ENCODE measurements around the gene TNS1. TPM values are rescaled to one million over a fixed set of nuclear protein-coding genes. Genes with fewer than 3 reads are reported as not detected.

The TNS1 gene
- total RNA-seq, 1 donor from 2014 or later: 0.91 TPM

DNA sequence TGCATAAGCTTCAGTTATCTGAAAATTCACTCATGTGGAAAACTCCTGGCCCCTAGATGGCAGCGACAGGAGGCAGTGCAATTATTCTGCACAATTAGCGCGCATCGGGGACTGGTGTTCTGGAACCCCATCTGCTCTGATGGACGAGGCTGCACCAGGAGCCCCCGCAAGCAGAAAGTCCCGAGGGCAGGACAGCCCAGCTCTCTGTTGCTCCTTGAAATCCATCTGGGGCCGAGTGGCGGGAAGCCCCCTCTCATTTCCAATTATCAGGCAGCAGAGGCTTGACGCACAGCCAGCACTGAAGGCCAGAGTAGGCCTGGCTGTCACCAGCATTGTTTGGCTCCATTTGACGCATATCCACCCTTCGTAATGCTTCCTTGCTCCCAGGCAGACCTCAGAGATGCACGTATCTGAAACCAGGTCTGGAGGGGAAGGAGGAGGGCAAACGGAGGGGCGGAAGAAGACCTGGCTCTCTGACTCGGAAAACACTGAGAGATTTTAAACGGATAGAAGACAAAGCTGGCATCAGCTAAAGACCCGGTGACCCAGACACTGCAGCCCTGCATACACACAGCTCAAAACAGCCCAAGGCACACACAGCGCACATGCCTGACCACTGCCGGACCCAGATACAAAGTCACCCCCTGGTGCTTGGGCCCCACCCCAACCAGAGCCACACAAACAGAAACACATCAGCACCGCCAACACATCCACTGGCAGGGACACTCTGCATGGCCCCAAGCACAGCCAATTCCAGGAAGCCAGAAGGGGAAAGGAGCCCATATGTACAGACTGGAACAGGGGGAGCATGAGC, 69.8 kb downstream of the TNS1 start:
- intact Hi-C loops (cut with micrococcal nuclease): no loop called here
- no peaks in the 10 kb centered on the region for H3K9me3 Mint-ChIP-seq
- peaks cover 5% of the 10 kb centered on the region for H3K27me3 Mint-ChIP-seq (ENCODE audit: low read depth)
- H3K36me3 Mint-ChIP-seq (ENCODE audit: low read depth): no peaks in the 10 kb centered on the region
- H3K4me1 Mint-ChIP-seq (ENCODE audit: low read depth): peaks cover 2% of the 10 kb centered on the region
- no peak overlapping the region for H3K27ac Mint-ChIP-seq
- no peak for DNase-seq (ENCODE audit: low spot score)
- H3K4me3 Mint-ChIP-seq (ENCODE audit: low read depth): no peak overlapping the region

DNA sequence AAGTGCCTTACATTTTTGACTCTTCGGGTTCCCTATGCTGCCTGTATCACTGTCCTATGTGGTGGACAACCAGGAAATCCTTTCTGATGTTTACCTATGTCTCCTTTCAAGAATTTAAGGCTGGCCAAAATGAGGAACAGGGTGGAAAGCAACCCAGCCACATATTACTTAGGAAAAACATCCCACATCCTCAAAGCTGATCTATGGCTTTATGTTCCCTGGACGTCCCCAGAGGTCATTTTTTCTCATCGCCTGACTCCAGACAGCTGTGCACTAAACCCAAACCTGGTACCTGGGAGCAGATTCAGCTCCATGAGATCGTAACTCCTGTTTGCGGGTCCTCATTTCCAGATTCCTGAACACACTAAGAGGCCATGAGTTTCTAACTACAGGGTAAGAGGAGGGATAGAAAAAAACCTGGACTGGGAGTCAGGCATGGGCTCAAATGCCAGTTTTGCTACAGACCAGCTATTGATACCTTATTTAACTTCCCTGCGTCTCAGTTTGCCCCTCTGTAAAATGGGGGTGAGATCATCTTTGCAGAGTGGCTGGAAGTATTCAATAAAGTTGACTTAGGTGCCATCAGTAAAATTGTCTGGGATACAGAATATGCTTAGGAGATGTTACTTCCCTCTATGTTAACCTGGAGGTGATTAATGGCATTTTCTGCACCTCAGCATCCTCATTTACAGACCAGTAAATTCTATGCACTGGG, 70.8 kb downstream of the TNS1 start:
- H3K9me3 Mint-ChIP-seq: no peaks in the 10 kb centered on the region
- intact Hi-C loops (cut with micrococcal nuclease): no loop called here
- H3K4me3 Mint-ChIP-seq (ENCODE audit: low read depth): no peak overlapping the region
- H3K27ac Mint-ChIP-seq: no peak overlapping the region
- no peak for DNase-seq (ENCODE audit: low spot score)
- H3K4me1 Mint-ChIP-seq (ENCODE audit: low read depth): peaks cover 2% of the 10 kb centered on the region
- H3K27me3 Mint-ChIP-seq (ENCODE audit: low read depth): peaks cover 8% of the 10 kb centered on the region
- no peaks in the 10 kb centered on the region for H3K36me3 Mint-ChIP-seq (ENCODE audit: low read depth)

DNA sequence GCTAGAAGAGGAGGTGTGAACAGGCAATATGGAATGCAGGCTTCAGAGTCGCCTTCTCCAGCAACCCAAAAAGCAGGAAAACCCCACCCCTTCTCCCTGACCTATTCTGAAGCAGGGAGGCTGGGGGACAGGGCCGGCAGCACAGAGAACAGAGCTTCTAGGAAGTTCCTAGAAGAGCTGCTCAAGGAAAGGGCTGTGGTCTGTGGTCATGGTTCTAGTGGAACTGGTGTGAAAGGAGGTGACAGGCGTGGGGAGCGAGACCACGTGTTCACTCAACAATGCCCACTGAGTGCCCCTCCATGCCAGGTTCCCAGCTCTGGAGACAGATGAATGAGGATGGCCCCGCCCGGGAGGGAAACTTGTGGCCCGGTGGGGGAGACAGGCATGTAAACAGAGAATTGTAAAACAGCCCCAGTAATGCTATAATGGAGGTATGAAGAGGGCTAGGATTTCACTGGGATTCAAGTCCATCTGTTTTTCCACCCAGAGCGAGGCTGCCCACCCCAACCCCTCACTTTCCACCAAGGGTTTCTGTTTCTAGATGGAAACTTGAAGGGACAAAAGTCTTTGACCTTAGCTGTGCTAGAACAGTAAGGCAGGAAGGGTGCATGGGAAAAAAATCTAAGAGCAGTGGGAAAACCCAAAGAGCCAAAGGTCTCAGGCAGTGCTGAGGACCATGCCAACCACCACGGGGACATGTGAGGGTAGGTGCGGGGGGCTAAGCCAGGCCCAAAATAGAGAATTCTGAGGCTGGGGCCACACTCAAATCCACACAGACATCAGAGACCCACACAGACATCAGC, 71.8 kb downstream of the TNS1 start:
- intact Hi-C loops (cut with micrococcal nuclease): no loop called here
- no peak overlapping the region for H3K4me3 Mint-ChIP-seq (ENCODE audit: low read depth)
- no peaks in the 10 kb centered on the region for H3K9me3 Mint-ChIP-seq
- H3K27ac Mint-ChIP-seq: no peak overlapping the region
- peaks cover 2% of the 10 kb centered on the region for H3K4me1 Mint-ChIP-seq (ENCODE audit: low read depth)
- H3K36me3 Mint-ChIP-seq (ENCODE audit: low read depth): no peaks in the 10 kb centered on the region
- no peak for DNase-seq (ENCODE audit: low spot score)
- peaks cover 8% of the 10 kb centered on the region for H3K27me3 Mint-ChIP-seq (ENCODE audit: low read depth)

DNA sequence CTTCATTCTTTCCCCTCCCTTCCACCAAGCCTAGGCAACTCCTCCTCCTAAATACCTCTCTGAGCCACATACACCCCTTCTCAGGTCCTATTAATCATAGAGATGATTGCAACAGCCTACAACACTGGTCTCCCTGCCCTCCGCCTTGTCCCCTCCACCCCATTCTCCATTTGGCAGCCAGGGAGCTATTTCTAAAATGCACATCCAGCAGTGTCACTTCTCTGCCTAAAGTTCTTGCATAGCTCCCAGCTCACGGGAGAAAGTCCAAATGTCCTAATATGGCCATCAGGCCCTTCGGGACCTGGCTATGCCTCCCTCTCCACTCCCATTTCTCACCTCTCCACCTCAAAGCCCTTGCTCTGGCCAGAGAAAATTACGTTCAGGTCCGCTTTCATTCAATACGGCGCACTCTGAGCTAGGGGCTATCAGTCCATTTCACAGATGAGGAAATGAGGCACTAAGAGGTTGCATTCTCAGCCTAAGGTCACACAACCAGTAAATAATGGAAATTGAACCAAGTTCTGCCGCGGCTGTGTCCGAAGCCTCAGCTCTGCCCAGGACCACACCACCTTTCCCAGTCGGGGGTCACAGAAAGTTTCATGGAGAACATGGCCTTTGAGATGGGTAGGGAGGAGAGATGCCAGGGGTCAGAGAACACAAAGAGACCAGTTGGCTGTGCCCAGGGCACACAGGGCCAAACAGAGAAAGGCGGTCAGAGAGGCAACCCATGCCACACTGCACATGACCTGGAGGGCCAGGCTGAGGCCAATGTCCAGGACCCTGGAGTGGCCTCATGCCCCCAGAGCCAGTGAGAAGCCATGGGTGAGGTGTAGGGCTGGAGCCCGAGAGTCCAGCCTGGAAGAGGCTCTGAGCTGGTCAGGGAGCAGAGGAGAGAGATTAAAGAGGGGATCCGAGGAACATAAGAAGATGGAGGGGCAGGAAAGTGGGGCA, 72.8 kb downstream of the TNS1 start:
- H3K4me3 Mint-ChIP-seq (ENCODE audit: low read depth): no peak overlapping the region
- intact Hi-C loops (cut with micrococcal nuclease): no loop called here
- H3K36me3 Mint-ChIP-seq (ENCODE audit: low read depth): no peaks in the 10 kb centered on the region
- no peak overlapping the region for H3K27ac Mint-ChIP-seq
- no peaks in the 10 kb centered on the region for H3K9me3 Mint-ChIP-seq
- DNase-seq (ENCODE audit: low spot score): no peak
- H3K27me3 Mint-ChIP-seq (ENCODE audit: low read depth): peaks cover 8% of the 10 kb centered on the region
- H3K4me1 Mint-ChIP-seq (ENCODE audit: low read depth): peaks cover 2% of the 10 kb centered on the region

DNA sequence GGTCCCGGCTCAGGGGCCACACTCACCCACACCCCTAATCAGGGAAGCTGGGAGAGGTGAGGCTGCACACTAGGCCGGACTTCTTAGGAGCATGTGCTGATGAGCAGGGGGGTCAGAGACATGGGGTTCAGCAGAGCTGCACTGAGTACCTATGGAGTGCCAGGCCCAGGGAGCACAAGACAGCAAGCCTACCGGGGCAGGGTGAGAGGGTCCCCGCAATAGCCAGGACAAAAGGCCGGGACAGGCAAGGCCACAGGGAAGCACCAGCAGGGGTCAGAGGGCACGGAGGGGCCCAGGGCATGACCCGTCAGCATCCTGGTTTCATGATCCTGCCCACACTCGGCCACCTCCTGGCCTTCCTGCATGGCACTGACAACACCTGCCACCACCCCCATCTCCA, 73.5 kb downstream of the TNS1 start:
- Mint-ChIP-seq H3K4me1 (ENCODE audit: low read depth) (peaks cover 2% of the 10 kb centered on the region), H3K9me3 (no peaks in the 10 kb centered on the region), H3K4me3 (ENCODE audit: low read depth) (no peak overlapping the region), H3K27me3 (ENCODE audit: low read depth) (peaks cover 8% of the 10 kb centered on the region), H3K27ac (no peak overlapping the region), H3K36me3 (ENCODE audit: low read depth) (no peaks in the 10 kb centered on the region)
- no peak for DNase-seq (ENCODE audit: low spot score)
- intact Hi-C loops (cut with micrococcal nuclease): no loop called here

DNA sequence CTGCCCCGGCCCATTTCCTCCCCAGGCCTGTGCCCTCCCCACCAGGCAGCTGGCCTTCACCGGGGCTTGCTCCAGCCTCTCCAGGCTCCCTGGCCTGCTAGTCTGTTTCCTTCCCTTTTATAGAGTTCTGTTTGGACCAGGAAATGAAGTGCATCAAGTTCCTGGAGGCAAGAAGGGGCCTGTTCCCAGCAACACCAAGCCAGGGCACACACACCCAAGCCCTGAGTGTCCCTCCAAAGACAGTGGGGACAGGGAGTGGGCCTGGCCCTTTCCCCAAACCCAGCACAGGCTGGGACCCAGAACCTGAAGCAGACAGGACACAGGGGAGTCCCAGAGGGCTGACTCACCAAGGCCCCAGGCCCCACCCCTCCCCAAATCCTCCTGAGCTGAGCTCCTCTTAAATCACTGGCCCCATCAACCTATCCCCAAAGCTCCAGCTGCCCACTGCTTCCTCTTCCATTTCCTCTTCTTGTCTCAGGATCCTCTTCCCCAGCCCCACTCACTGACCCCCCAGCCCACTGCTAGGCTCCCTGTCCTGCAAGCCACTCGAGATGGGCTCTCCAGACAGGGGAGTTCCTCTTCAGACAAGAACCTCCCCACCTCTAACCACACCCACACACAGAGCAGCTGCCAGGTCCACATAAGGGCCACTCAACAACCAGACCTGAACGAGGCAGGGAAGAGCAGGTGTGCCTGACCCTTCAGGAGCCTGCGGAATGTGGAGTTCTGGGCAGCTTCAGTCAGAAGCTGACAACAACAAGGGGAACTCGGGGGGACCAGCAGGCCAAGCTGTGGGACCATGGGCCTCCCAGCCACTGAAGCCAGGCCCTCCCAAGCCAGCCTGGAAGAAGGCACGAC, 74.2 kb downstream of the TNS1 start:
- H3K36me3 Mint-ChIP-seq (ENCODE audit: low read depth): no peaks in the 10 kb centered on the region
- no peak overlapping the region for H3K27ac Mint-ChIP-seq
- peaks cover 7% of the 10 kb centered on the region for H3K27me3 Mint-ChIP-seq (ENCODE audit: low read depth)
- H3K4me1 Mint-ChIP-seq (ENCODE audit: low read depth): peaks cover 2% of the 10 kb centered on the region
- intact Hi-C loops (cut with micrococcal nuclease): no loop called here
- no peak overlapping the region for H3K4me3 Mint-ChIP-seq (ENCODE audit: low read depth)
- DNase-seq (ENCODE audit: low spot score): no peak
- no peaks in the 10 kb centered on the region for H3K9me3 Mint-ChIP-seq

DNA sequence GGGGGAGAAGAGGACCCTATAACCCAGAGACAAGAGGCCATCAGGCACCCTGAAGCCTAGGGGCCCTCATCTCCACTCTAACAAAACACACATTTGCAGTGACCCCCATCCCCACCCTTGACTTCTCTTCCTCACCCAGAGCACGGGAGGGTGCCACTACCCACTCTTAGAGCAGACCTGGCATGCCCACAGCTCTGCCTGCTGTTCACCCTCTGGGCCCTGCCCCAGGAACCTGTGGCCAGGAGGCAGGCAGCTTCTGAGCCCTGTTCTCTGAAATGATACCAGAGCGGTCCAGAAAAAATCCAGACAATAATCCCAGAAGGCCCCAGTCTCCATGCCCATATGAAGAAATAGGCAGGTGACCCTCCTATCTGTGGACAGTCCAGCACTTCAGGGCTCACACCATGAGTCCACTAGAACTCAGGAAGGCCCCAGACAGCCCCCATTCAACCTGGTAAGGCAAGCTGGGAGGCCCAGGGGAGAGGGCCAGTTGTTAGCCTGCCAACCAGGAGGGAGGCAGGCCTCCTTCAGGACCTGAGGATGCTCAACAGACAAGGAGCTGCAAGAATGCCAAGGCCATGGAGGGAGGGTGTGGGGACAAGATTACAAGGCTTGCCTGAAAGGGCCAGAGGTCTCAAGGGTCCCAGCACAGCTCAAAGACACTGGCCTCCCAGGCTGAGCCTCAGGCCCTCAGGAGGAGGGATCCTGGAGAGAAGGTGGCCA, 75.0 kb downstream of the TNS1 start:
- H3K36me3 Mint-ChIP-seq (ENCODE audit: low read depth): no peaks in the 10 kb centered on the region
- peaks cover 2% of the 10 kb centered on the region for H3K4me1 Mint-ChIP-seq (ENCODE audit: low read depth)
- H3K27me3 Mint-ChIP-seq (ENCODE audit: low read depth): peaks cover 6% of the 10 kb centered on the region
- no peaks in the 10 kb centered on the region for H3K9me3 Mint-ChIP-seq
- intact Hi-C loops (cut with micrococcal nuclease): no loop called here
- DNase-seq (ENCODE audit: low spot score): no peak
- H3K4me3 Mint-ChIP-seq (ENCODE audit: low read depth): no peak overlapping the region
- no peak overlapping the region for H3K27ac Mint-ChIP-seq

DNA sequence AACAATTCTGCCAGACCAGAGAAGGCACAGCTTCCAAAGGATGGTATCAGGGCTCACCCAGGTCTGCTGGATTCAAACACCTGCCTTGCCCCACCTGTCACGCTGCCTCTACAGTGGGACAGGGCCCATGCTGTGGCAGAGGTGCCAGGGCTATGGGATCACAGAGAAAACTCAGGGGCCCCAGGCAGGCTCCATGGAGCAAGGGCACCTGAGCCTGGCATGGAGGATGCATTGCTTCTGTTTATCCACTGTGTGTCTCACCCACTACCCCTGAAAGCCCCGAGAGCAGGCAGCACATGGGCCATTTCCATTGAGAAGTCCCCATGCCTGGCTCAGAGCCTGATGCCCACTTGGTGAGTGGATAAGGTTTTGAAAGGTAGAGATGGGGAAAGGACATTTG, 76.0 kb downstream of the TNS1 start:
- H3K4me3 Mint-ChIP-seq (ENCODE audit: low read depth): no peak overlapping the region
- DNase-seq (ENCODE audit: low spot score): no peak
- H3K36me3 Mint-ChIP-seq (ENCODE audit: low read depth): no peaks in the 10 kb centered on the region
- peaks cover 6% of the 10 kb centered on the region for H3K27me3 Mint-ChIP-seq (ENCODE audit: low read depth)
- peaks cover 2% of the 10 kb centered on the region for H3K4me1 Mint-ChIP-seq (ENCODE audit: low read depth)
- H3K27ac Mint-ChIP-seq: no peak overlapping the region
- no peaks in the 10 kb centered on the region for H3K9me3 Mint-ChIP-seq
- intact Hi-C loops (cut with micrococcal nuclease): no loop called here

DNA sequence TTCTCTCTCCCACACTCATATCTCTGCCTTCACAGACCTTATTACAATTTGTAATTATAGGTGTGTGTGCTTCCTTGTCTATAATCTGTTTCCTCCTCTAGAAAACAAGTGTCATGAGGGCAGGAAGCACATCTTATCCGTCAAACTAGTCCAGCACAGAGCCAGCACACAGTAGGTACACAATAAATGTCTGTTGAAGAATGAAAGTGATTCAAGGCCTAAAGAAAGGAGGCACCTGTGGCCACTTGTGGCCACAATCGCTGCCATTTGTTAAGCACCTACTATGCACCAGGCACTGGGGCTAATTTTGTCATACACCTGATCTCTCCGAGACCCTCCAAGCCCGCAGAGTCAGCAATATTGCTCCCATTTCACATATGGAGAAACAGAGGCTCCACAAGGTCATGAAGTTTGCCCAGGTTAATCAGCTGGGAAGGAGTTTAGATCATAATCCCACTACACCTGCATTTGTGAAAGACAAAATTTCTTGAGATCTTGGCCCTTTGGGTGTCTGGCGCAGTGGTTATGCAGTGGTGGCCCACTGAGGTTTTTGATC, 78.4 kb downstream of the TNS1 start:
- DNase-seq (ENCODE audit: low spot score): no peak
- Mint-ChIP-seq H3K36me3 (ENCODE audit: low read depth) (no peaks in the 10 kb centered on the region), H3K27me3 (ENCODE audit: low read depth) (peaks cover 4% of the 10 kb centered on the region), H3K27ac (no peak overlapping the region), H3K4me1 (ENCODE audit: low read depth) (no peaks in the 10 kb centered on the region), H3K4me3 (ENCODE audit: low read depth) (no peak overlapping the region), H3K9me3 (no peaks in the 10 kb centered on the region)
- intact Hi-C loops (cut with micrococcal nuclease): no loop called here

DNA sequence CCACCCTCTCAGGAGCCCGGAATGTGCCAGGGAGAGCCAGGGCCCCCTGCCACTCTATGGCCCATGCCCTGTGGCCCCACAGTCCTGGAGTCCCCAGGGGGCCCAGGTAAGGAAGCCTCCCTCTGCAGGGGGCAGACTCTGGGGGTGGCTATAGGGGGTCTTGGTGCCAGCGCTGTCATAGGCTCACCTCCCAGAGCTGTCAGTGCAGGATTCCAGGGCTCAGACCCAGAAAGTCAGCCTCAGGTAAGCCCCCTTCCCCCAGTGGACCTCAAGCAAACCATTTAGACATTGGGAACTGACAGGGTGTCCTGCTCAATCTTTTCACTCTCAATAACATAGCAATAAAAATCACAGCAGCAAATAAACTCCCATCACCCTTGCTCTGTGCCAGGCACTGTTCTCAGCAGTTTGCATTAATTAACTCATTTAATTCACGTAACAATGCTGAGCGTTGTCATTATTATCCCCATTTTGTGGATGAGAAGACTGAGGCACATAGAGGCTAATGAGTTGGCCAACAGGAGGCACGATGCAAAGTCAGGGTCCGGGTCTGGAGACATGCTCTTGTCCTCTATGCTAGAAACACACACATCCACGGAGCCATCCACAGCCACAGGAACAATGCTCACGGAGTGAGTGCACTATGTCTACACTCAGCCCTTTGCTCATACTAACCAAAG, 79.6 kb downstream of the TNS1 start:
- H3K36me3 Mint-ChIP-seq (ENCODE audit: low read depth): no peaks in the 10 kb centered on the region
- no peak for DNase-seq (ENCODE audit: low spot score)
- H3K27me3 Mint-ChIP-seq (ENCODE audit: low read depth): peaks cover 4% of the 10 kb centered on the region
- no peaks in the 10 kb centered on the region for H3K4me1 Mint-ChIP-seq (ENCODE audit: low read depth)
- intact Hi-C loops (cut with micrococcal nuclease): no loop called here
- no peak overlapping the region for H3K4me3 Mint-ChIP-seq (ENCODE audit: low read depth)
- no peaks in the 10 kb centered on the region for H3K9me3 Mint-ChIP-seq
- no peak overlapping the region for H3K27ac Mint-ChIP-seq
